HL-60 (cell line): Measurements from ENCODE around the gene SPDYE2B.
"Not testable (repeated sequence)": the region's sequence is repeated elsewhere in the genome, so short reads cannot be mapped to it uniquely, and the experiment has no call there.

Experiments
- POLR2AphosphoS5 ChIP-seq: IDR thresholded peaks from 2 replicates; pipeline ENCODE4 v1.6.1; 2012; ENCODE audit warnings: low read depth
- TF ChIP-seq, protein P1 (sequence below): IDR thresholded peaks from one replicate; pipeline ENCODE4 v1.5.1; 2011; ENCODE audit warnings: low read length, control low read depth, inconsistent platforms; ENCODE audit not compliant: insufficient read depth

DNA sequence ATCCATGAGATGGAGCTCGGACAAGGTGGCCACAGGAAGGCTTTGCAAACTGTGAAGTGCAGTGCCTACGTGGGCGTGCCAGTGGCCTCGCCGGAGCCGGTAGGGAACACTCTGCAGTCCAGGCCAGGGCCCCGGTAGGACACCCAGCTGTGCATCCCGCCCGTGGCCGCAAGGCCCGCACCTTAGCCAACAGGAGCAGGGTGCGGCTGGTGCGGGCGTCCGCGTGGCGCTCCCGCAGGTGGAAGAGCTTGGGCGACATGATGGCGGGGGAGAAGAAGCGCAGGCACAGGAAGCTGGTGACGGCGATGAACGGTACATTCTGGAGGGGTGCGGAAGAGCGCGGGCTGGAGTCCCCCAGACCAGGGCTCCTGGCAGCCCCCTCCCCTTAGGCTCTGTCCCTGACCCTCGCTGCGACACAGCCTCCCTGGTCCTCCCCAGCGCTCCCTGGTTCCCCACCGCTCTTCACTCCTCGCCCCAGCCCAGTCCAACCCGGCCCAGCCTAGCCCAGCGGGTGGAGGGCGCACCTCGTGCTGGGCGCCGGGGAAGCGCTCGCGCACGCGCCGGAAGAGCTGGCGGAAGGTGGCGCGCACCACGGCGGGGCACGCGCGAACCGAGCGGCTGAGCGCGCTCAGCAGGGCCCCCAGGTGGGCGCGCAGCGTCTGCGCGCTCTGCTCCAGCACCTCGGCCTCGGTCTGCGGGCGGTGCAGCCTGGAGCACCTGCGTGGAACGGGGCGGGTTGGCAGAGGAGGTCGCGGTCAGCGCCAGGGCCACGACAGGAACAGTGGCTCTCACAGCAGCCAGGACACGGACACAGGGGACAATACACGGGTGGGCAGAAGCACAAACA is 39.5 kb downstream of the SPDYE2B start:
- TF ChIP-seq, protein P1, sequence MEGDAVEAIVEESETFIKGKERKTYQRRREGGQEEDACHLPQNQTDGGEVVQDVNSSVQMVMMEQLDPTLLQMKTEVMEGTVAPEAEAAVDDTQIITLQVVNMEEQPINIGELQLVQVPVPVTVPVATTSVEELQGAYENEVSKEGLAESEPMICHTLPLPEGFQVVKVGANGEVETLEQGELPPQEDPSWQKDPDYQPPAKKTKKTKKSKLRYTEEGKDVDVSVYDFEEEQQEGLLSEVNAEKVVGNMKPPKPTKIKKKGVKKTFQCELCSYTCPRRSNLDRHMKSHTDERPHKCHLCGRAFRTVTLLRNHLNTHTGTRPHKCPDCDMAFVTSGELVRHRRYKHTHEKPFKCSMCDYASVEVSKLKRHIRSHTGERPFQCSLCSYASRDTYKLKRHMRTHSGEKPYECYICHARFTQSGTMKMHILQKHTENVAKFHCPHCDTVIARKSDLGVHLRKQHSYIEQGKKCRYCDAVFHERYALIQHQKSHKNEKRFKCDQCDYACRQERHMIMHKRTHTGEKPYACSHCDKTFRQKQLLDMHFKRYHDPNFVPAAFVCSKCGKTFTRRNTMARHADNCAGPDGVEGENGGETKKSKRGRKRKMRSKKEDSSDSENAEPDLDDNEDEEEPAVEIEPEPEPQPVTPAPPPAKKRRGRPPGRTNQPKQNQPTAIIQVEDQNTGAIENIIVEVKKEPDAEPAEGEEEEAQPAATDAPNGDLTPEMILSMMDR: not testable (repeated sequence)
- not testable (repeated sequence) for TF ChIP-seq POLR2AphosphoS5
